OCI-LY3 (cell line): ENCODE data around the gene CDKL2.

Experiments
- EZH2phosphoT487 ChIP-seq: fragments of 200-600 bp; shearing (Covaris generic); IDR thresholded peaks from 2 replicates; pipeline ENCODE4 v1.6.1; 2018; ENCODE audit warnings: antibody characterized with exemption, mixed run types, low read depth
- TF ChIP-seq, protein P1 (sequence below): fragments of 200-600, 300-600 bp; sonication (generic); IDR thresholded peaks from 2 replicates; pipeline ENCODE4 v1.5.1; 2014; ENCODE audit warnings: antibody characterized with exemption, low read length, low read depth

DNA sequence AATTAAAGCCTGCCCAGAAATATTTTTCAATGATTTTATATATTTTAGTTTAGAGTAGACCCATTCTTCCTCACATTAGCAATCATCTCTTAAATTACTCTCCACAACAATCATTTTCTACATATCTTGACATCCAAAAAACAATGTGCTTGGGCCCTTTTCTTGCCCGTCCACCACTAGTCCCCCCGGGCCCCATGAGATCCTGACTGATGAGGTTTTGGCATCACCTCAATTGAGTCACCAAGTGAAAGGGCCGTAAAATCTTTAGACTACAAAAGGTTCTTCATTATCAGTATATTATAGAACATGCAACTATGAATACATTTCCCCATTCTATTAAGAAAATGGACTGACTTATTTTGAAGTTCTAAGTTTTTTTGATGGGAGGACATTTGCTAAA lies 4.0 kb upstream of the CDKL2 start:
- TF ChIP-seq, protein P1, sequence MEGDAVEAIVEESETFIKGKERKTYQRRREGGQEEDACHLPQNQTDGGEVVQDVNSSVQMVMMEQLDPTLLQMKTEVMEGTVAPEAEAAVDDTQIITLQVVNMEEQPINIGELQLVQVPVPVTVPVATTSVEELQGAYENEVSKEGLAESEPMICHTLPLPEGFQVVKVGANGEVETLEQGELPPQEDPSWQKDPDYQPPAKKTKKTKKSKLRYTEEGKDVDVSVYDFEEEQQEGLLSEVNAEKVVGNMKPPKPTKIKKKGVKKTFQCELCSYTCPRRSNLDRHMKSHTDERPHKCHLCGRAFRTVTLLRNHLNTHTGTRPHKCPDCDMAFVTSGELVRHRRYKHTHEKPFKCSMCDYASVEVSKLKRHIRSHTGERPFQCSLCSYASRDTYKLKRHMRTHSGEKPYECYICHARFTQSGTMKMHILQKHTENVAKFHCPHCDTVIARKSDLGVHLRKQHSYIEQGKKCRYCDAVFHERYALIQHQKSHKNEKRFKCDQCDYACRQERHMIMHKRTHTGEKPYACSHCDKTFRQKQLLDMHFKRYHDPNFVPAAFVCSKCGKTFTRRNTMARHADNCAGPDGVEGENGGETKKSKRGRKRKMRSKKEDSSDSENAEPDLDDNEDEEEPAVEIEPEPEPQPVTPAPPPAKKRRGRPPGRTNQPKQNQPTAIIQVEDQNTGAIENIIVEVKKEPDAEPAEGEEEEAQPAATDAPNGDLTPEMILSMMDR, result no peak
- TF ChIP-seq EZH2phosphoT487, result no peak
